Activated CD4-positive, alpha-beta T cell treated with anti-CD3 and anti-CD28 coated beads for 1 hour (primary cell): Measurements from ENCODE around the gene WDR37.

Experiments
- DNase-seq: peaks from one replicate; pipeline ENCODE4 v3.0.0-alpha.2; 2020

The WDR37 gene

GRCh38 chr10:1172256-1172984 is 116.2 kb downstream of the WDR37 start:
- no peak for DNase-seq

- no peak for DNase-seq
These were observed 116.9 kb downstream of the WDR37 start for GRCh38 chr10:1173091-1173490.

DNA sequence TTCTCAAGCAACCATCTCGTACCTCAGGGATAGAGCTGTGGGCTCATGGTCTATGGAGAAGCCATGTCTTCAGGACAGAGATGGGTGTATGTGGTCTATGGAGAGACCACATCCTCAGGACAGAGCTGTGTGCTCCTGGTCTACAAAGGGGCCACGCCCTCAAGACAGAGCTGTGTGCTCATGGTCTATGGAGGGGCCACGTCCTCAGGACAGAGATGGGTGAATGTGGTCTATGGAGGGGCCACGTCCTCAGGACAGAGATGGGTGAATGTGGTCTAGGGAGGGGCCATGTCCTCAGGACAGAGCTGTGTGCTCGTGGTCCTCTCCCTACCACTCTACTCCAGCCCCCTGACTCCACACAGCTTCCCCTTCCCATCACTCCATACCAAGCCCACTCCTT is 117.8 kb downstream of the WDR37 start:
- no peak for DNase-seq

GRCh38 chr10:1175956-1176565 is 119.9 kb downstream of the WDR37 start:
- DNase-seq = no peak

GRCh38 chr10:1177936-1178335 is 121.8 kb downstream of the WDR37 start:
- DNase-seq = no peak

- DNase-seq = no peak
These were observed 122.3 kb downstream of the WDR37 start for GRCh38 chr10:1178506-1178905.

- DNase-seq = no peak
These were observed 123.3 kb downstream of the WDR37 start for GRCh38 chr10:1179346-1180070.

GRCh38 chr10:1180071-1180730 is 124.0 kb downstream of the WDR37 start:
- DNase-seq = no peak

DNA sequence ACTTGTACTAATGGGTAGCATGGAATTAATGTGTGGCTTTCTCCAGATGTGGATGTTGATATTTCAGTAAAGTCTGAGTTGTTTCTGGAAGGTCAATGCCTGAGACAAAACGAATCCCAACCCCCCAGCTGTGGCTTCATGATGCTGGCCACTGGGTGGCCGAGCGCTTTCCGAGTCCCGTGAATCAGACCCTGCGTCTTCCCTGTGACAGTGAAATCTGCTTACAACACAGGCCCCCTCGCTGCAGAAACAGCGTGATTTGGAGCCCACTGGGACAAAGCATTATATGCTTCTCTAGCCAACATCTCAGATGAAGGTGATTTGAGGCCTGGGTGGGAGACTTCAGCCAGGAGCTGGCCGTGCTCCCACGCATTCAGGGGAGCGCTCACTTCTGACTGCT is 124.7 kb downstream of the WDR37 start:
- DNase-seq = no peak
